Measurements from ENCODE around the gene GNAS. TPM values are rescaled to one million over a fixed set of nuclear protein-coding genes. Genes with fewer than 3 reads are reported as not detected.

The GNAS gene
- total and polyA plus RNA-seq, 10 of the 15 experiments (the other 5 are each of a cell fraction or from before 2014, with no cell fraction given), result 209 to 950 (median 394) TPM

- no TSS peak for BruUV-seq (replicated peaks)
- CTCF ChIA-PET, result no interaction called here
Measured at GRCh38 chr20:58847463-58847862, 5.1 kb upstream of the GNAS start.

GRCh38 chr20:58850693-58851174 lies 1.8 kb upstream of the GNAS start, which contains the start of gene GNAS-AS1:
GNAS-AS1 (minus strand) TSS chr20:58850902.
- CTCF ChIA-PET, result interaction anchor here (0.8 to 1.4 kb wide), 2 partner anchors 13 to 369 kb away, joined by 3 read pairs; no protein-coding TSS in a partner anchor
- Histone ChIP-seq H3K4me3 (peak within 1 kb of the TSS; percentile 72), H3K27ac (ENCODE audit: control insufficient read depth, insufficient read depth) (peak within 1 kb of the TSS; percentile 39; the same call in 1 of the 2 replicates), H3K36me3 (ENCODE audit: control insufficient read depth in 2 of 2, insufficient read depth in 2 of 2, low read length in 1 of 2) (no peaks in the 10 kb centered on the region), H3K9ac (ENCODE audit: control insufficient read depth, insufficient read depth, low read length) (peak within 1 kb of the TSS; percentile 63), H2AFZ (ENCODE audit: control insufficient read depth, low read depth, low read length) (peak within 1 kb of the TSS; percentile 87), H3K79me2 (ENCODE audit: control insufficient read depth, insufficient read depth, low read length) (peaks cover 7% of the 10 kb centered on the region), H3K4me1 (ENCODE audit: control insufficient read depth, insufficient read depth, low read length) (0 out of 2 replicates have a peak, but pooled peaks cover 3% of the 10 kb centered on the region), H3K27me3 (replicated peaks in 1 of 2; ENCODE audit: control insufficient read depth in 2 of 2, insufficient read depth in 2 of 2, low read length in 1 of 2) (peaks cover 0 to 1% of the 10 kb centered on the region in 2 experiments; a peak in 2 of 4 replicates), H3K9me3 (replicated peaks; ENCODE audit: control insufficient read depth, insufficient read depth, low read length) (no peaks in the 10 kb centered on the region; the same call in 2 of the 3 replicates), H3K4me2 (ENCODE audit: control insufficient read depth, insufficient read depth) (peak within 1 kb of the TSS; percentile 86), H4K20me1 (ENCODE audit: control insufficient read depth, insufficient read depth) (no peaks in the 10 kb centered on the region)
- DNase-seq (ENCODE audit: low read depth, low spot score) (peak; percentile 53), FAIRE-seq (peak; percentile 35), ATAC-seq (peak; percentile 95)
- WGBS (ENCODE audit: insufficient coverage, insufficient replicate concordance, low lambda C conversion rate, missing lambda C conversion rate), result 35% methylated on average over 22 of the region's 25 CpGs
- intact Hi-C loops (cut with micrococcal nuclease; ENCODE audit: unreplicated experiment) (loop anchor here (5.0 kb wide), 2 partner anchors 198 to 613 kb away; partner anchors contain the start of gene STX16), in situ Hi-C loops (cut with MboI) (loop anchor here (10.0 kb wide), 1 partner anchor 616 kb away; no protein-coding TSS in a partner anchor)
- SMC1A ChIA-PET (ENCODE audit: uncharacterized antibody, unreplicated experiment), result no interaction called here
- POLR2A ChIA-PET, result no interaction called here
- RAD21 ChIA-PET (ENCODE audit: unreplicated experiment), result no interaction called here
- BruUV-seq (replicated peaks), result no TSS peak
- TF ChIP-seq BMI1 (IDR thresholded peaks at IDR 0.05; ENCODE audit: borderline replicate concordance) (no peak), RB1 (IDR thresholded peaks at IDR 0.05; ENCODE audit: borderline replicate concordance) (no peak), SRF (IDR thresholded peaks at IDR 0.05; ENCODE audit: low read depth in 2 of 2, low read length in 2 of 2) (no peak), CBX5 (IDR thresholded peaks at IDR 0.05; ENCODE audit: low read depth) (no peak), HDGF (IDR thresholded peaks at IDR 0.05) (no peak), KDM1A (IDR thresholded peaks at IDR 0.05; ENCODE audit: borderline replicate concordance) (no peak), ETV6 (conservative IDR thresholded peaks at IDR 0.05 in 1 of 2, IDR thresholded peaks at IDR 0.05 in 1 of 2; ENCODE audit: borderline replicate concordance in 1 of 2, low read depth in 1 of 2) (no peak), SMARCA5 (IDR thresholded peaks at IDR 0.05) (no peak), RUNX3 (IDR thresholded peaks at IDR 0.05; ENCODE audit: low read length) (no peak), PML (IDR thresholded peaks at IDR 0.05; ENCODE audit: low read length) (no peak), IRF3 (IDR thresholded peaks at IDR 0.05) (peak; percentile 64; the same call in 1 of the 2 replicates), RAD21 (IDR thresholded peaks at IDR 0.05; ENCODE audit: insufficient read depth, low read depth, low read length) (no peak), SIX5 (IDR thresholded peaks at IDR 0.05; ENCODE audit: low read depth, low read length, severe bottlenecking) (no peak), PBX3 (IDR thresholded peaks at IDR 0.05; ENCODE audit: insufficient replicate concordance, low read depth, low read length) (peak; percentile 97)

More at GRCh38 chr20:58847463-58847862, 5.1 kb upstream of the GNAS start:
- Histone ChIP-seq H3K36me3 (ENCODE audit: control insufficient read depth in 2 of 2, insufficient read depth in 2 of 2, low read length in 1 of 2) (no peaks in the 10 kb centered on the region), H3K27me3 (replicated peaks in 1 of 2; ENCODE audit: control insufficient read depth in 2 of 2, insufficient read depth in 2 of 2, low read length in 1 of 2) (peaks cover 0 to 2% of the 10 kb centered on the region in 2 experiments; a peak in 1 of 4 replicates), H3K4me3 (no peak overlapping the region), H3K9ac (ENCODE audit: control insufficient read depth, insufficient read depth, low read length) (no peak overlapping the region), H3K9me3 (replicated peaks; ENCODE audit: control insufficient read depth, insufficient read depth, low read length) (no peaks in the 10 kb centered on the region; the same call in 1 of the 3 replicates), H3K4me1 (ENCODE audit: control insufficient read depth, insufficient read depth, low read length) (0 out of 2 replicates have a peak, but pooled peaks cover 3% of the 10 kb centered on the region), H3K27ac (ENCODE audit: control insufficient read depth, insufficient read depth) (no peak overlapping the region), H2AFZ (ENCODE audit: control insufficient read depth, low read depth, low read length) (no peak overlapping the region), H4K20me1 (ENCODE audit: control insufficient read depth, insufficient read depth) (no peaks in the 10 kb centered on the region), H3K79me2 (ENCODE audit: control insufficient read depth, insufficient read depth, low read length) (peaks cover 7% of the 10 kb centered on the region), H3K4me2 (ENCODE audit: control insufficient read depth, insufficient read depth) (no peak overlapping the region)
- intact Hi-C loops (cut with micrococcal nuclease; ENCODE audit: unreplicated experiment) (no loop called here), in situ Hi-C loops (cut with MboI) (no loop called here)
- DNase-seq (ENCODE audit: low read depth, low spot score) (no peak), FAIRE-seq (no peak), ATAC-seq (no peak)
- RAD21 ChIA-PET (ENCODE audit: unreplicated experiment), result no interaction called here
- SMC1A ChIA-PET (ENCODE audit: uncharacterized antibody, unreplicated experiment), result interaction anchor here (1.0 to 1.7 kb wide), 3 partner anchors 10 to 452 kb away, joined by 3 read pairs; no protein-coding TSS in a partner anchor
- no peak for TF ChIP-seq POU2F2 (IDR thresholded peaks at IDR 0.05; ENCODE audit: borderline replicate concordance, low read depth, low read length)
- no peak for TF ChIP-seq SMC3 (IDR thresholded peaks at IDR 0.05; ENCODE audit: borderline replicate concordance, low read length)
- peak; percentile 38 for TF ChIP-seq RUNX3 (IDR thresholded peaks at IDR 0.05; ENCODE audit: low read length)
- TF ChIP-seq SPI1 (IDR thresholded peaks at IDR 0.05; ENCODE audit: borderline replicate concordance, insufficient read depth, low read depth, low read length), result peak; percentile 21; the same call in 1 of the 2 replicates
- POLR2A ChIA-PET, result no interaction called here
- 4% methylated on average over 2 of the region's 2 CpGs for WGBS (ENCODE audit: insufficient coverage, insufficient replicate concordance, low lambda C conversion rate, missing lambda C conversion rate)
